ENCODE measurements around the gene CASP5.

DNA sequence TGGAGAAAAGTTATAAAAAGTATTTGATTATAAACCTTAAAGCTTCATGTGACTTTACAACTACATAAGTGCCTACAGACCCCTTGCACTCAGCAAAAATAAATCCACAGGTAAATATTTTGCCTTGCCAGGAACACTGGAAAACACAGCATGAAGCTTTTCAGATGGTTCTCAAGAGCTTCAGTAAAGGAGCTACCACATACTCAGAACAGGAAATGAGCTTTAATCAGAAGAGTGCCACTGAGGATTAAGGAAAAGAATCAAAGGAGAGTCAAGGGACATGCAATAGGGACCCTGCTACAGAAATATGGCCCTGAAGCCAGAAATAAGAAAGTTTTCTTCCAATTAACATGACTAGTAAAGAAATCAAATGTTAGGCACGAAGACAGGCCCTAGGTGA lies 10.8 kb upstream of the CASP5 start:
- TF ChIP-seq EP300 (IDR thresholded peaks at IDR 0.05) (no peak), POLR2A (IDR thresholded peaks at IDR 0.05; ENCODE audit: low read length) (no peak)

All from A549 (cell line).